Measurements from ENCODE around the gene ZNF678. TPM values are rescaled to one million over a fixed set of nuclear protein-coding genes. Genes with fewer than 3 reads are reported as not detected.
A peak's percentile ranks its signal among the peaks of the same experiment; 100 is the strongest.

ZNF678 gene
- total RNA-seq: 1 to 10 TPM; 3.9 to 4.7 TPM
- long read RNA-seq, partial matches to known transcripts: 1 of 3 reads
- long read RNA-seq, other reads (novel, unspliced or antisense): 1 of 3 reads

- peak; percentile 94 for DNase-seq
- ATAC-seq: peak; percentile 97 to 98
- intact Hi-C loops (cut with DNase I): no loop called here
These were observed at the start of gene ZNF678 for GRCh38 chr1:227563324-227564201. TSS of gene ZNF678 (plus strand) at chr1:227563556. CDS start at chr1:227650992, 87,436 bp downstream.

GRCh38 chr1:227518876-227519275, 44.5 kb upstream of the ZNF678 start:
- intact Hi-C loops (cut with DNase I): no loop called here
- DNase-seq: no peak
- ATAC-seq: no peak

GRCh38 chr1:227521782-227522181, 41.6 kb upstream of the ZNF678 start:
- intact Hi-C loops (cut with DNase I): no loop called here
- DNase-seq (no peak), ATAC-seq (no peak)

- ATAC-seq: no peak
- intact Hi-C loops (cut with DNase I): no loop called here
- DNase-seq: no peak
These were observed 36.8 kb upstream of the ZNF678 start for GRCh38 chr1:227526524-227526923.

GRCh38 chr1:227532019-227532619, 31.2 kb upstream of the ZNF678 start:
- DNase-seq: no peak
- intact Hi-C loops (cut with DNase I): no loop called here
- ATAC-seq: no peak

- DNase-seq (no peak), ATAC-seq (no peak)
- intact Hi-C loops (cut with DNase I): loop anchor here in 1 of 2 donors (10.0 kb wide), 1 partner anchor 184 kb away; no protein-coding TSS in a partner anchor
These were observed 22.9 kb upstream of the ZNF678 start for GRCh38 chr1:227540170-227541098.

GRCh38 chr1:227541129-227541528, 22.2 kb upstream of the ZNF678 start:
- ATAC-seq (no peak), DNase-seq (no peak)
- intact Hi-C loops (cut with DNase I): loop anchor here in 1 of 2 donors (10.0 kb wide), 1 partner anchor 184 kb away; no protein-coding TSS in a partner anchor

- ATAC-seq (peak; percentile 40 to 41), DNase-seq (no peak)
- intact Hi-C loops (cut with DNase I): loop anchor here in 1 of 2 donors (2.0 to 10.0 kb wide), 2 partner anchors 59 to 183 kb away; no protein-coding TSS in a partner anchor
These were observed 21.6 kb upstream of the ZNF678 start for GRCh38 chr1:227541796-227542152.

GRCh38 chr1:227542153-227543120, 20.9 kb upstream of the ZNF678 start:
- intact Hi-C loops (cut with DNase I): loop anchor here in 1 of 2 donors (2.0 to 10.0 kb wide), 2 partner anchors 60 to 182 kb away; no protein-coding TSS in a partner anchor
- ATAC-seq (peak; percentile 96 to 97), DNase-seq (peak; percentile 91)

- intact Hi-C loops (cut with DNase I): loop anchor here in 1 of 2 donors (2.0 to 10.0 kb wide), 2 partner anchors 61 to 181 kb away; no protein-coding TSS in a partner anchor
- no peak for DNase-seq
These were observed 19.9 kb upstream of the ZNF678 start for GRCh38 chr1:227543283-227544066.

GRCh38 chr1:227544067-227545050, 19.0 kb upstream of the ZNF678 start:
- intact Hi-C loops (cut with DNase I): loop anchor here in 1 of 2 donors (10.0 kb wide), 1 partner anchor 180 kb away; no protein-coding TSS in a partner anchor
- DNase-seq: no peak
- ATAC-seq: no peak

More at GRCh38 chr1:227543283-227544066, 19.9 kb upstream of the ZNF678 start:
- no peak for ATAC-seq

GRCh38 chr1:227545361-227545760, 18.0 kb upstream of the ZNF678 start:
- intact Hi-C loops (cut with DNase I): loop anchor here in 1 of 2 donors (10.0 kb wide), 1 partner anchor 179 kb away; no protein-coding TSS in a partner anchor
- ATAC-seq: no peak
- no peak for DNase-seq

GRCh38 chr1:227546059-227546458, 17.3 kb upstream of the ZNF678 start:
- intact Hi-C loops (cut with DNase I): loop anchor here in 1 of 2 donors (10.0 kb wide), 1 partner anchor 179 kb away; no protein-coding TSS in a partner anchor
- DNase-seq: no peak
- ATAC-seq: no peak

GRCh38 chr1:227546598-227547309, 16.6 kb upstream of the ZNF678 start:
- intact Hi-C loops (cut with DNase I): loop anchor here in 1 of 2 donors (10.0 kb wide), 1 partner anchor 178 kb away; no protein-coding TSS in a partner anchor
- DNase-seq: no peak
- no peak for ATAC-seq

Data from left cardiac atrium (tissue), 4 donors.